ENCODE data around the gene VAC14. TPM values are rescaled to one million over a fixed set of nuclear protein-coding genes. Genes with fewer than 3 reads are reported as not detected.

The VAC14 gene
- total RNA-seq, 1 donor from 2014 or later, result 38.4 TPM

DNA sequence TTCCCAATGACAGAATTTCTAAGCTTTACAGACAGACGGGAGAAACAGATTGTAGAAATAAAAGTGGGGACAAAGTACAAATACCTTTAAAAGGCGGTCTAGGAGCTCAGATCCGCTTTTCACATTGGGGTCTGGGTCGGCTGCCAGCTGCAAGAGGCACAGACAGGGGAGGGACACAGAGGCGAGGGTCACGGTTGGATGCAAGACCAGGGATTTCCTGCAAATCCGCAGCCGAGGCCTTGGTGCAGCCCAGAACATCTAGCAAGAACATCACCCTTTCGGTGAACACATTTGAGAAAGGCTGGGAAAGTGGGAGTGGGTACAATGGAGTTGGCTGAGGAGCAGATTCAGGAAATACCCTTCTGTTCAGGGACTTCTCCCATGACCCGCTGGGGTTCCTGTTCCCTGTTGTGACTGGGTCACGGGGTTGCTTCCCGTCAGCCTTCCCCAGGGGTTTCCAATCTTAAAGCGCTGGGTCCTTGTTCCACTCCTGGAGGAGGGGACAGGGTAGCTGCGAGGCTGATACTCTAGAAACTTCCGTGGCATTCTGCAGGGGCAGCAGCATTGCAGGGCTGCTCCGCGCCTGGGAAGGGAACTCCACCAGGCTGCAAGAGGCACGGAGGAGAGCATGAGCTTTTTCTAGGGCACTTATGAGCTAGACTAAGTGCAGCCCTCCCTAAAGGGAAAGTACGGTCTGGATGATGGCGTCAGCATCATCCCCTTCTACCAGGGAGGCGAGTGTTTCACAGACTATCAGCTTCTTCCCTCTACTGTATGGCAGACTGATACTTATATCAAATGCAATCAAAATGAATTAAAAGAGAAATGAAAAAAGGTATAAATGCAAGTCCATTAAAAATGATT lies 16.0 kb downstream of the VAC14 start:
- Mint-ChIP-seq H3K9me3 (ENCODE audit: low read depth) (no peaks in the 10 kb centered on the region), H3K27me3 (no peaks in the 10 kb centered on the region), H3K4me1 (ENCODE audit: low read depth) (no peaks in the 10 kb centered on the region), H3K36me3 (ENCODE audit: insufficient read depth) (peaks cover 17% of the 10 kb centered on the region), H3K27ac (no peak overlapping the region), H3K4me3 (ENCODE audit: low read depth) (no peak overlapping the region)
- TF ChIP-seq CTCF (IDR thresholded peaks at IDR 0.05; ENCODE audit: unreplicated experiment), result no peak
- DNase-seq (ENCODE audit: low spot score, unreplicated experiment), result no peak

DNA sequence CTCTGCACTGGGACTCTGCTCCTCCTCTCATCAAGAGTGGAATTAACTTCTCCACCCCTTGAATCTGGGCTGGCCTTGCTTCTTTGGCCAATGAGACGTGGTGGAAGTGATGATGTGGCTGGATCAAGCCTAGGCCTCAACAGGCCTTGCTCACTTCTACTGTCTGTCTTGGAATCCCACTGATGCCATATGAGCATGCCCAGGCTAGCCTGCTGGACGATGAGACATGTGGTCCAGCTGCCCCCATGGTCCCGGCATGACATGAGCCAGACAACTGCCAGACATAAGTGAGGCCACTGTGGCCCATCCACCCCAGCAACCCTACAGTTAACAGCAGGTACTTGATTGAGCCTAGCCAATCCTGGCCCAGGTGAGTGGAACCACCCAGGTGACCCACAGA lies 18.7 kb downstream of the VAC14 start:
- no peaks in the 10 kb centered on the region for H3K4me1 Mint-ChIP-seq (ENCODE audit: low read depth)

GRCh38 chr16:70781800-70782199 lies 19.2 kb downstream of the VAC14 start:
- no peak for TF ChIP-seq CTCF (IDR thresholded peaks at IDR 0.05; ENCODE audit: unreplicated experiment)
- DNase-seq (ENCODE audit: low spot score, unreplicated experiment), result no peak
- H3K9me3 Mint-ChIP-seq (ENCODE audit: low read depth), result no peaks in the 10 kb centered on the region
- H3K4me3 Mint-ChIP-seq (ENCODE audit: low read depth), result no peak overlapping the region
- peaks cover 20% of the 10 kb centered on the region for H3K36me3 Mint-ChIP-seq (ENCODE audit: insufficient read depth)
- no peaks in the 10 kb centered on the region for H3K27me3 Mint-ChIP-seq
- no peaks in the 10 kb centered on the region for H3K4me1 Mint-ChIP-seq (ENCODE audit: low read depth)
- H3K27ac Mint-ChIP-seq, result no peak overlapping the region

More for the DNA sequence above, 18.7 kb downstream of the VAC14 start:
- H3K27ac Mint-ChIP-seq, result no peak overlapping the region
- TF ChIP-seq CTCF (IDR thresholded peaks at IDR 0.05; ENCODE audit: unreplicated experiment), result no peak
- no peak for DNase-seq (ENCODE audit: low spot score, unreplicated experiment)
- H3K9me3 Mint-ChIP-seq (ENCODE audit: low read depth), result no peaks in the 10 kb centered on the region
- no peaks in the 10 kb centered on the region for H3K27me3 Mint-ChIP-seq
- peaks cover 20% of the 10 kb centered on the region for H3K36me3 Mint-ChIP-seq (ENCODE audit: insufficient read depth)
- H3K4me3 Mint-ChIP-seq (ENCODE audit: low read depth), result no peak overlapping the region

DNA sequence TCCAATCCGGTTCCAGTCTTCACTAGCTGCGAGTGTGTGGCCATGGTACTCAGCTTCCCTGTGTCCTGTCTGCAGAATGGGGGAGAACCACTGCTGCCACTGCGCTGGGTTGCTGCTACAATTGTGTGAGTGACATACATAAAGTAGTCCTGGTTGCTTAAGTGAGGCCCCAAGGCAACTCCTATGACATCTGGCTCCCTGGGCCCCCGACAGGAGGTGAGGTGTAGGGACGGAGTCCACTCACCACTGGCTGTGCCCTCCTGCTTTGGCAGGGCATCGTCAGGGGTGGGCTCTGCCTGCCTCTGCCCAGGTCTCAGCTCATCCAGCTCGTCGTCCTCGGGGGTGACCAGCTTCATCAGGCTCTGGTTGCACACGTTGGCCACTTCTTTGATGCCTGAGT lies 20.4 kb downstream of the VAC14 start:
- no peak overlapping the region for H3K4me3 Mint-ChIP-seq (ENCODE audit: low read depth)
- TF ChIP-seq CTCF (IDR thresholded peaks at IDR 0.05; ENCODE audit: unreplicated experiment), result no peak
- no peaks in the 10 kb centered on the region for H3K4me1 Mint-ChIP-seq (ENCODE audit: low read depth)
- H3K36me3 Mint-ChIP-seq (ENCODE audit: insufficient read depth), result peaks cover 20% of the 10 kb centered on the region
- no peaks in the 10 kb centered on the region for H3K9me3 Mint-ChIP-seq (ENCODE audit: low read depth)
- no peak for DNase-seq (ENCODE audit: low spot score, unreplicated experiment)
- no peaks in the 10 kb centered on the region for H3K27me3 Mint-ChIP-seq
- no peak overlapping the region for H3K27ac Mint-ChIP-seq

- Mint-ChIP-seq H3K4me3 (ENCODE audit: low read depth) (no peak overlapping the region), H3K27ac (no peak overlapping the region), H3K36me3 (ENCODE audit: insufficient read depth) (peaks cover 20% of the 10 kb centered on the region), H3K27me3 (no peaks in the 10 kb centered on the region), H3K4me1 (ENCODE audit: low read depth) (no peaks in the 10 kb centered on the region), H3K9me3 (ENCODE audit: low read depth) (no peaks in the 10 kb centered on the region)
- no peak for DNase-seq (ENCODE audit: low spot score, unreplicated experiment)
- TF ChIP-seq CTCF (IDR thresholded peaks at IDR 0.05; ENCODE audit: unreplicated experiment), result no peak
Observed at GRCh38 chr16:70779361-70779760, 21.6 kb downstream of the VAC14 start.
